ENCODE results near the gene LAMA3.
"Not testable (repeated sequence)": the region's sequence is repeated elsewhere in the genome, so short reads cannot be mapped to it uniquely, and the experiment has no call there.

LAMA3 gene

GRCh38 chr18:23725827-23726661 is 36.8 kb downstream of the LAMA3 start:
- H3K4me3 ChIP-seq (ENCODE audit: control insufficient read depth, low read depth, low read length) = no peak overlapping the region
- DNase-seq (ENCODE audit: low read depth) = no peak
- TF ChIP-seq CTCF (IDR thresholded peaks at IDR 0.05; ENCODE audit: control insufficient read depth, insufficient read depth, low read depth, low read length, missing control alignments) = no peak

GRCh38 chr18:23727707-23728493 is 38.6 kb downstream of the LAMA3 start:
- no peak overlapping the region for H3K4me3 ChIP-seq (ENCODE audit: control insufficient read depth, low read depth, low read length)
- no peak for DNase-seq (ENCODE audit: low read depth)
- no peak for TF ChIP-seq CTCF (IDR thresholded peaks at IDR 0.05; ENCODE audit: control insufficient read depth, insufficient read depth, low read depth, low read length, missing control alignments)

- TF ChIP-seq CTCF (IDR thresholded peaks at IDR 0.05; ENCODE audit: control insufficient read depth, insufficient read depth, low read depth, low read length, missing control alignments) = no peak
- no peak overlapping the region for H3K4me3 ChIP-seq (ENCODE audit: control insufficient read depth, low read depth, low read length)
- DNase-seq (ENCODE audit: low read depth) = no peak
Measured at GRCh38 chr18:23730857-23731256, 41.6 kb downstream of the LAMA3 start.

- DNase-seq (ENCODE audit: low read depth) = no peak
- TF ChIP-seq CTCF (IDR thresholded peaks at IDR 0.05; ENCODE audit: control insufficient read depth, insufficient read depth, low read depth, low read length, missing control alignments) = no peak
- H3K4me3 ChIP-seq (ENCODE audit: control insufficient read depth, low read depth, low read length) = no peak overlapping the region
Measured at GRCh38 chr18:23731861-23732260, 42.6 kb downstream of the LAMA3 start.

- no peak for DNase-seq (ENCODE audit: low read depth)
- no peak for TF ChIP-seq CTCF (IDR thresholded peaks at IDR 0.05; ENCODE audit: control insufficient read depth, insufficient read depth, low read depth, low read length, missing control alignments)
- H3K4me3 ChIP-seq (ENCODE audit: control insufficient read depth, low read depth, low read length) = no peak overlapping the region
Measured at GRCh38 chr18:23732439-23732838, 43.2 kb downstream of the LAMA3 start.

- not testable (repeated sequence) for H3K4me3 ChIP-seq (ENCODE audit: control insufficient read depth, low read depth, low read length); DNase-seq (ENCODE audit: low read depth)
Measured at GRCh38 chr18:23733265-23733664, 44.0 kb downstream of the LAMA3 start.

GRCh38 chr18:23733895-23734294 is 44.6 kb downstream of the LAMA3 start:
- TF ChIP-seq CTCF (IDR thresholded peaks at IDR 0.05; ENCODE audit: control insufficient read depth, insufficient read depth, low read depth, low read length, missing control alignments) = no peak
- no peak for DNase-seq (ENCODE audit: low read depth)
- H3K4me3 ChIP-seq (ENCODE audit: control insufficient read depth, low read depth, low read length) = no peak overlapping the region

All from AG09309 (cell line).